Panc1 (cell line): ENCODE results near the gene MYO7B. TPM values are rescaled to one million over a fixed set of nuclear protein-coding genes. Genes with fewer than 3 reads are reported as not detected.
A peak's percentile ranks its signal among the peaks of the same experiment; 100 is the strongest.

Experiments
- ATAC-seq: fragments of 200-7000 bp; cut with Tn5 transposase; 2 replicates; pipeline ENCODE4 v1.9.1; 2020; ENCODE audit warnings: mild to moderate bottlenecking, moderate library complexity
- BruUV-seq: library from RNA; stranded (reverse); fragments of 400-500 nt; replicated peaks from 2 replicates; lab custom pipeline; 2021; lab: Mats Ljungman, UMichigan
- CTCF ChIA-PET: fragments of 300-600 bp; sonication (Branson Sonifier 250); formaldehyde crosslinking; loops from one replicate; lab custom pipeline; 2022; ENCODE audit warnings: antibody characterized with exemption; lab: Charles Lee
- POLR2A ChIA-PET: fragments of 300-600 bp; sonication (Branson Sonifier 250); formaldehyde crosslinking; loops from one replicate; lab custom pipeline; 2022; ENCODE audit warnings: antibody characterized with exemption; lab: Charles Lee
- DNase-seq: peaks from one replicate; pipeline ENCODE4 v3.0.0-alpha.2; 2010; ENCODE audit warnings: low read depth, low spot score
- H3K27ac ChIP-seq: 2 replicates; pipeline ENCODE4 v1.5.1; 2011; ENCODE audit warnings: mild to moderate bottlenecking, low read length, inconsistent platforms
- H3K27me3 ChIP-seq: fragments of 200-500 bp; sonication (Bioruptor generic); 2 replicates; pipeline ENCODE4 v1.6.0; 2014; ENCODE audit warnings: low read length, inconsistent platforms; ENCODE audit not compliant: control insufficient read depth, insufficient read depth
- H3K36me3 ChIP-seq: fragments of 200-500 bp; sonication (Bioruptor generic); 2 replicates; pipeline ENCODE4 v1.5.1; 2014; ENCODE audit warnings: inconsistent platforms, mild to moderate bottlenecking, low read length, moderate library complexity; ENCODE audit not compliant: control insufficient read depth, insufficient read depth
- H3K4me1 ChIP-seq: 2 replicates; pipeline ENCODE4 v1.5.1; 2011; ENCODE audit warnings: inconsistent platforms, mild to moderate bottlenecking, low read length, moderate library complexity; ENCODE audit not compliant: control insufficient read depth, insufficient read depth
- H3K4me3 ChIP-seq, 2 experiments: 2 replicates each; pipeline ENCODE4 v1.5.1; 2011 to 2012; ENCODE audit warnings: low read depth in 2 of 2, low read length in 2 of 2, mild to moderate bottlenecking in 2 of 2, inconsistent platforms in 1 of 2, moderate library complexity in 1 of 2
- H3K9me3 ChIP-seq: fragments of 200-500 bp; sonication (Bioruptor generic); 2 replicates; pipeline ENCODE4 v1.5.1; 2014; ENCODE audit warnings: low read depth, mild to moderate bottlenecking, inconsistent platforms, low read length, moderate library complexity; ENCODE audit not compliant: control insufficient read depth, insufficient read depth
- CTCF ChIP-seq: fragments of 450-650 bp; IDR thresholded peaks from 2 replicates; pipeline ENCODE4 v1.5.1; 2017; ENCODE audit warnings: mild to moderate bottlenecking
- POLR2AphosphoS5 ChIP-seq: IDR thresholded peaks from 2 replicates; pipeline ENCODE4 v1.6.1; 2012; ENCODE audit warnings: mild to moderate bottlenecking, low read depth, low read length, moderate library complexity
- REST ChIP-seq, 2 experiments: IDR thresholded peaks; 2 replicates each; pipeline ENCODE4 v1.6.1; 2011 to 2012; ENCODE audit warnings: low read depth in 2 of 2, control low read depth in 1 of 2, low read length in 1 of 2, mild to moderate bottlenecking in 1 of 2, moderate library complexity in 1 of 2; ENCODE audit not compliant: insufficient read depth in 1 of 2
- SIN3A ChIP-seq: IDR thresholded peaks from 2 replicates; pipeline ENCODE4 v1.6.1; 2012; ENCODE audit warnings: low read depth, mild to moderate bottlenecking, low read length, moderate library complexity, borderline replicate concordance; ENCODE audit not compliant: insufficient read depth
- TCF7L2 ChIP-seq: IDR thresholded peaks from 2 replicates; pipeline ENCODE4 v1.6.1; 2011; ENCODE audit warnings: mild to moderate bottlenecking, low read depth, low read length, inconsistent platforms
- in situ Hi-C: cut with HindIII; loops from 2 replicates; pipeline ENCODE4 v1.10.0; 2016; ENCODE audit warnings: low sequenced_read_pairs, low pct_unique_long_range_greater_than_20kb
- intact Hi-C: fragments of 100-400 bp; cut with micrococcal nuclease; formaldehyde crosslinking; loops from one replicate; pipeline ENCODE4 v1.10.0; 2022; ENCODE audit not compliant: unreplicated experiment
- total RNA-seq: library from RNA; stranded (reverse); gene quantifications from one replicate; pipeline ENCODE4 v1.2.1, GENCODE V29; 2021; ENCODE audit not compliant: unreplicated experiment

MYO7B gene
- total RNA-seq, 1 experiment from 2014 or later: 0.15 TPM

- no peaks in the 10 kb centered on the region for H3K4me1 ChIP-seq
- TF ChIP-seq REST (IDR thresholded peaks at IDR 0.05; ENCODE audit: insufficient read depth in 1 of 2, low read depth in 2 of 2, low read length in 1 of 2) (no peak), POLR2AphosphoS5 (no peak), SIN3A (no peak), CTCF (no peak), TCF7L2 (no peak)
- H3K27ac ChIP-seq: no peak overlapping the region
- H3K9me3 ChIP-seq: no peaks in the 10 kb centered on the region
- POLR2A ChIA-PET: no interaction called here
- BruUV-seq: no TSS peak
- DNase-seq (no peak), ATAC-seq (no peak)
- no peak overlapping the region for H3K4me3 ChIP-seq
- in situ Hi-C loops: no loop called here
- H3K36me3 ChIP-seq: no peaks in the 10 kb centered on the region
- H3K27me3 ChIP-seq: no peaks in the 10 kb centered on the region; the same call in 1 of the 2 replicates
- intact Hi-C loops: no loop called here
- CTCF ChIA-PET: interaction anchor here (0.7 kb wide), 1 partner anchor 27 kb away, joined by 4 read pairs; no protein-coding TSS in a partner anchor
These were observed 2.2 kb downstream of the MYO7B start for GRCh38 chr2:127537644-127538043.

GRCh38 chr2:127541809-127542208 is 6.3 kb downstream of the MYO7B start:
- Histone ChIP-seq H3K4me1 (no peaks in the 10 kb centered on the region), H3K9me3 (no peaks in the 10 kb centered on the region), H3K4me3 (no peak overlapping the region), H3K27me3 (no peaks in the 10 kb centered on the region), H3K36me3 (no peaks in the 10 kb centered on the region), H3K27ac (no peak overlapping the region)
- CTCF ChIA-PET: no interaction called here
- POLR2A ChIA-PET: no interaction called here
- intact Hi-C loops: no loop called here
- peak; percentile 39; the same call in 1 of the 2 replicates for ATAC-seq
- no TSS peak for BruUV-seq
- no peak for DNase-seq
- in situ Hi-C loops: no loop called here
- TF ChIP-seq SIN3A: no peak

GRCh38 chr2:127542231-127542630 is 6.7 kb downstream of the MYO7B start:
- ATAC-seq (0 out of 2 replicates have a peak, but pooled peaks have one; percentile 28), DNase-seq (no peak)
- in situ Hi-C loops: no loop called here
- intact Hi-C loops: no loop called here
- no peak overlapping the region for H3K4me3 ChIP-seq
- H3K36me3 ChIP-seq: no peaks in the 10 kb centered on the region
- ChIA-PET CTCF (no interaction called here), POLR2A (no interaction called here)
- TF ChIP-seq POLR2AphosphoS5 (no peak), REST (IDR thresholded peaks at IDR 0.05; ENCODE audit: insufficient read depth in 1 of 2, low read depth in 2 of 2, low read length in 1 of 2) (no peak), SIN3A (no peak), CTCF (no peak), TCF7L2 (no peak)
- BruUV-seq: no TSS peak
- no peak overlapping the region for H3K27ac ChIP-seq
- no peaks in the 10 kb centered on the region for H3K4me1 ChIP-seq
- no peaks in the 10 kb centered on the region for H3K27me3 ChIP-seq
- H3K9me3 ChIP-seq: no peaks in the 10 kb centered on the region
